Measurements from ENCODE around the gene GNA12. TPM values are rescaled to one million over a fixed set of nuclear protein-coding genes. Genes with fewer than 3 reads are reported as not detected.

Gene GNA12
- total and polyA plus RNA-seq, 10 donors: 12.3 to 64.2 (median 32.4) TPM

DNA sequence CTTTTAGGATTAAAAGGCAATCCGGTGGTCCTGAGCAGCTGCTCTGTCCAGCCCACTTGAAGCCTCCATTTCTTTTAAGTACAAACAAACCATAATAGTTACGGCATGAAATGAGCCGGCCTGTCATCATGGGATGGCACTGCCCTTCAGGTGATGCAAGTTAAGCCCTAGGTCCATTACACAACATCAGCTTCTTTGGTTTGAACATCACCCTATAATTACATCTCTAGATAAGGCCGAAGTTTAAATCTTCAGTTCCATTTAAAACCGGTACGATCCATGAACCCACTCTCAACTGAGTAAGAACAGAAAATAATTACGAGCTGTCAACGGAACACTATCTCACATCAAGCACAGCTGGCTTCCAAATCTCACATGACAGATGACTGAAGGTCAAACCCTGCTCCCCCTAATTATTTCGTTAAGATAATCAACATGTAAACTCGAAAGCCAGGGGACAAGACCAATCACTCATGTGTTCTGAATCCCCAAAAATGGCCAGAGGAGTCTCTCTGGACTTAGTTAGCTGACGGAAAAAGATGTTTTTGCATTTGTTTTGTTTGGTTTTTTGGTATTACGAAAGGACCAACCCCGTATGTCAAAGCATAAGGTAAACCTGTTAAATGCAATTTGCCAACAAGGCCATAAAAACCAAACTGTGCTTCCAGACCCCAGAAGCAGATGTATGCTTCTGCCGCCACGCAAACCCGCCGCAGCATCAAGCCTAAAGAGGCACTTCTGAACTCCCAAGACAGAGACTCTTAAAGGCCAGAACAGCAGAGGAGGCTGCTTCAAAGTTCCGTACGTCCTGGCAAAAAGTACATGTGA, 10.8 kb downstream of the GNA12 start:
- TF ChIP-seq POLR2AphosphoS5 (IDR thresholded peaks at IDR 0.05): no peak
- TF ChIP-seq, protein P1, sequence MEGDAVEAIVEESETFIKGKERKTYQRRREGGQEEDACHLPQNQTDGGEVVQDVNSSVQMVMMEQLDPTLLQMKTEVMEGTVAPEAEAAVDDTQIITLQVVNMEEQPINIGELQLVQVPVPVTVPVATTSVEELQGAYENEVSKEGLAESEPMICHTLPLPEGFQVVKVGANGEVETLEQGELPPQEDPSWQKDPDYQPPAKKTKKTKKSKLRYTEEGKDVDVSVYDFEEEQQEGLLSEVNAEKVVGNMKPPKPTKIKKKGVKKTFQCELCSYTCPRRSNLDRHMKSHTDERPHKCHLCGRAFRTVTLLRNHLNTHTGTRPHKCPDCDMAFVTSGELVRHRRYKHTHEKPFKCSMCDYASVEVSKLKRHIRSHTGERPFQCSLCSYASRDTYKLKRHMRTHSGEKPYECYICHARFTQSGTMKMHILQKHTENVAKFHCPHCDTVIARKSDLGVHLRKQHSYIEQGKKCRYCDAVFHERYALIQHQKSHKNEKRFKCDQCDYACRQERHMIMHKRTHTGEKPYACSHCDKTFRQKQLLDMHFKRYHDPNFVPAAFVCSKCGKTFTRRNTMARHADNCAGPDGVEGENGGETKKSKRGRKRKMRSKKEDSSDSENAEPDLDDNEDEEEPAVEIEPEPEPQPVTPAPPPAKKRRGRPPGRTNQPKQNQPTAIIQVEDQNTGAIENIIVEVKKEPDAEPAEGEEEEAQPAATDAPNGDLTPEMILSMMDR (IDR thresholded peaks at IDR 0.05 in 8 of 11, conservative IDR thresholded peaks at IDR 0.05 in 3 of 11): no peak
- Histone ChIP-seq H3K4me3 (no peak overlapping the region), H3K36me3 (peaks cover 0 to 49% (median 7%) of the 10 kb centered on the region in 6 donors), H3K27ac (no peak overlapping the region), H3K27me3 (replicated peaks in 1 of 7) (no peaks in the 10 kb centered on the region), H3K9me3 (no peaks in the 10 kb centered on the region), H3K4me1 (peaks cover 8 to 32% (median 18%) of the 10 kb centered on the region in 6 donors)
- DNase-seq: no peak
- intact Hi-C loops (cut with DNase I; ENCODE audit: low total_unique reads): no loop called here
- 86 to 94% (median 91%) methylated on average over 19 of the region's 19 CpGs for WGBS, 5 donors

DNA sequence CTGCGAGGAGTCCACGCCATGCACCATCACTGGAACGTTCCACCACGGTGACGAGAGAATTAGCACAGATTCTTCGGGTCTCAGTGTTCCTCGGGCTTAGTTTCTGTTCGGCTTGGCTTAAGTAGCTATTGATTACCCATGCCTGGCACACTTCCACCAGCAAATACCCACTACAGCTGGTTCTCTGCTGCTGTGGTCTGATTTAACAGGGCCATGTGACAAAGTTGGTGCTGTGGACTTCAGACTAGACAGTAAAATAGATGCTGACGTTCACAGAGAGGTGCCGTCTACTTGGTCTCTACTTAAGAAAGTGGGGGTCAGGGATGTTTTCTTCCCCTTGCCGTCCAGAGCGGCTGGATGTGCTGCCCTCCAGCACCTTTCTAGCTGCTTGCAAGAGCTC, 11.6 kb downstream of the GNA12 start:
- intact Hi-C loops (cut with DNase I; ENCODE audit: low total_unique reads): no loop called here
- Histone ChIP-seq H3K4me3 (no peak overlapping the region), H3K27ac (no peak overlapping the region), H3K27me3 (replicated peaks in 1 of 7) (no peaks in the 10 kb centered on the region), H3K36me3 (peaks cover 0 to 50% (median 7%) of the 10 kb centered on the region in 6 donors), H3K9me3 (no peaks in the 10 kb centered on the region), H3K4me1 (peaks cover 4 to 27% (median 9%) of the 10 kb centered on the region in 6 donors)
- DNase-seq: no peak
- TF ChIP-seq, protein P1 (IDR thresholded peaks at IDR 0.05 in 8 of 11, conservative IDR thresholded peaks at IDR 0.05 in 3 of 11): no peak
- TF ChIP-seq POLR2AphosphoS5 (IDR thresholded peaks at IDR 0.05) (no peak), POLR2A (IDR thresholded peaks at IDR 0.05) (no peak)
- whole genome bisulfite sequencing, 5 donors: 91 to 98% (median 97%) methylated on average over 12 of the region's 12 CpGs

DNA sequence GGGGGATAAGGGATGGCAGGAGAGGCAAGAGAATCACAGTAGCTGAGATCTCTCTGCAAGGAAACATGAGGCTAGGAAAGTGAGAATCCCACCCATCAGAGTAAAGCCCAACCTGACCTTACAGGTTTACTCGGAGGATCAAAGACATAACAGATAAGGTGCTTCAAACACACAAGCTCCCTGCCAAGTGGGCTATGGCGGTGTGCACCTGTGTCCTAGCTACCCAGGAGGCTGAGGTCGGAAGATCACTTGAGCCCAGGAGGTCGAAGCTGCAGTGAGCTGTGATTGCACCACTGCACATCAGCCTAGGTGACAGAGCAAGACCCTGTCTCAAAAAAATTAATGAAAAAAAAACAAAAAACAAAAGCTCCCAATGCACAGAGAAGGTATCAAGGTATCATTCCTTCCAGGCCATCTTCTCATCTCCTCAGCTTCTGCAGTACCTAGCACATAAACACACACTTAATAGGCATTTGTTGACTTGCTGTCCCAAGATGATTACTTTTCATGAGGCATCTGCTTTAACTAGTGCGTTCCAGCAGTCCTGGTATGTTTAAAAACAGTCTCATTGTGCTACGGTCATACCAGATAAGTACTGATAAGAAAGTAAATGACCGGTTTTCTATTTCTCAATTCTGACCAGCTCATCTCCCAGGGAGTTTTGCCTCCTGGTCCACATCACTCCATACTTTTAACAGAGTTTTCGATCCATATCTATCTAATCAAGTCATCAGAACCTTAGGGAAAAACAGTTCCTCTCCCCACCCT, 13.3 kb downstream of the GNA12 start:
- no peak overlapping the region for H3K4me3 ChIP-seq
- H3K9me3 ChIP-seq: no peaks in the 10 kb centered on the region
- H3K36me3 ChIP-seq: peaks cover 0 to 57% (median 7%) of the 10 kb centered on the region in 6 donors
- WGBS, 5 donors: 91 to 97% (median 95%) methylated on average over 8 of the region's 8 CpGs
- H3K4me1 ChIP-seq: peaks cover 0 to 26% (median 5%) of the 10 kb centered on the region in 6 donors
- intact Hi-C loops (cut with DNase I; ENCODE audit: low total_unique reads): no loop called here
- no peaks in the 10 kb centered on the region for H3K27me3 ChIP-seq (replicated peaks in 1 of 7)
- no peak overlapping the region for H3K27ac ChIP-seq
- no peak for DNase-seq
- TF ChIP-seq POLR2A (IDR thresholded peaks at IDR 0.05): no peak
- TF ChIP-seq POLR2AphosphoS5 (IDR thresholded peaks at IDR 0.05): no peak
- TF ChIP-seq, protein P1 (IDR thresholded peaks at IDR 0.05 in 8 of 11, conservative IDR thresholded peaks at IDR 0.05 in 3 of 11): no peak

DNA sequence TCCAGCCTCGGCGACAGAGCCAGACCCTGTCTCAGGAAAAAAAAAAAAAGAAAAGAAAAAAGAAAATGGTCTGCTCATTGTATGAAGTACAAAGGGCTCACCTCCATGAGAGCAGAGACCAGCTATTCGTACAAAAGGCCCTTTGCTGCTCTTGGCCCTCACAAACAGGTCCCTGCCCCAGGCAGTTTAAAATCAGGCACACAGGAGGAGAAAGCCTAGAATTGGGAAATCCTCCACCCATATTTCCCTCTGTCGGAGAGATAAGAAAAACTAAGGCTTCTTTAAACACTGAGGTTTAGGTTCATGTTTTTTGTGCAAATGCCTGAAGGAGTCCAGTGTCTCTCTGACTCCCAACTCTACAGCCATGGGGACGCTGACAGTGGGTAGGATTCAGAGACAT, 15.1 kb downstream of the GNA12 start:
- H3K27me3 ChIP-seq (replicated peaks in 1 of 7): no peaks in the 10 kb centered on the region
- no peak for TF ChIP-seq POLR2AphosphoS5 (IDR thresholded peaks at IDR 0.05)
- TF ChIP-seq POLR2A (IDR thresholded peaks at IDR 0.05): no peak
- WGBS, 5 donors: 86 to 96% (median 93%) methylated on average over 5 of the region's 5 CpGs
- peaks cover 0 to 42% (median 0%) of the 10 kb centered on the region in 6 donors for H3K36me3 ChIP-seq
- no peak overlapping the region for H3K4me3 ChIP-seq
- no peak overlapping the region for H3K27ac ChIP-seq
- H3K4me1 ChIP-seq: peaks cover 5 to 44% (median 20%) of the 10 kb centered on the region in 6 donors
- intact Hi-C loops (cut with DNase I; ENCODE audit: low total_unique reads): no loop called here
- no peaks in the 10 kb centered on the region for H3K9me3 ChIP-seq
- DNase-seq: no peak

Measured in spleen (tissue), 11 donors.